Stimulated activated CD8-positive, alpha-beta memory T cell treated with anti-CD3 and anti-CD28 coated beads, Interleukin-4, amount 100 ng/mL, for 48 hours (primary cell): ENCODE measurements around the gene PDSS1.
"Not testable (repeated sequence)": the region's sequence is repeated elsewhere in the genome, so short reads cannot be mapped to it uniquely, and the experiment has no call there.

ENCODE experiments used
- DNase-seq: peaks from one replicate; pipeline ENCODE4 v3.0.0-alpha.2; 2020

PDSS1 gene

GRCh38 chr10:26697163-26697921, at the start of gene PDSS1:
PDSS1 (plus strand) TSS chr10:26697701; CDS start chr10:26697712, 11 bp downstream.
- DNase-seq, result peak; percentile 76

- not testable (repeated sequence) for DNase-seq
Measured at GRCh38 chr10:26648245-26648636, 49.3 kb upstream of the PDSS1 start.

GRCh38 chr10:26650406-26650805, 47.1 kb upstream of the PDSS1 start:
- no peak for DNase-seq

DNA sequence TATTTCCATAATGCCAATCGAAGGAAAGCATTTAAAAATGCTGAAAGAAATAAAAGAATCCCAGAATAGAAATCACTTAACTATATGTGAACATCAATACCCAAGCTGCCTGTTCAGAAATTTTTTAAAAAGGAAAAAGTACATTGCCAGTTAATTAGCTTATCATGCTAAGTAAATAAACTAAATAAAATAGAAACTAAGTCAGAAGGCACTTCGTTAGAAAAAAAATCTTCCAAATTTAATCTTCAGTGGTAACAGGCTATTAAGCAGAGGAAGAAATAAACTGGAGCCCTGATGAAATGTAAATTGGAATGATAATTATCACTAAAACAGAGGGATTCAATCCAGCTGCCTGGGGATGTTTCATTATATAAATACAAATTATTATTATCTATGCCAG, 46.0 kb upstream of the PDSS1 start:
- DNase-seq, result not testable (repeated sequence)

- no peak for DNase-seq
Measured at GRCh38 chr10:26653004-26653403, 44.5 kb upstream of the PDSS1 start.

GRCh38 chr10:26655746-26656145, 41.8 kb upstream of the PDSS1 start:
- DNase-seq, result no peak

GRCh38 chr10:26662864-26663263, 34.6 kb upstream of the PDSS1 start:
- DNase-seq, result no peak

GRCh38 chr10:26665080-26666048, 32.1 kb upstream of the PDSS1 start:
- no peak for DNase-seq

DNA sequence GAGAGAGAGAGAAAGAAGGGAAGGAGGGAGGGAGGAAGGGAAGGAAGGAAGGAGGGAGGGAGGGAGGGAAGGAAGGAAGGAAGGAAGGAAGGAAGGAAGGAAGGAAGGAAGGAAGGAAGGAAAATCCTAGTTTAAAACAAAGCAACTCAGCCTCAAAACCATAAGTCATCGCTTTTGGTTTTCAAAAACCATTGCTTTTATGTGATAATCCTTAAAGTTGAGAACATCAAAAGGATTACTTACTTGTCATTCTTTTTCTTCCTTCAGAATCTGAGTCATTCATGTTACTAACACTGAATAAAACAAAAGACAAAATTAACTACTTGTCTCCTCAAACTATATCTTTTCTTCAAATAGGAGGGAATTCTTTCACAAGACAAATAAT, 21.6 kb upstream of the PDSS1 start:
- DNase-seq, result no peak

DNA sequence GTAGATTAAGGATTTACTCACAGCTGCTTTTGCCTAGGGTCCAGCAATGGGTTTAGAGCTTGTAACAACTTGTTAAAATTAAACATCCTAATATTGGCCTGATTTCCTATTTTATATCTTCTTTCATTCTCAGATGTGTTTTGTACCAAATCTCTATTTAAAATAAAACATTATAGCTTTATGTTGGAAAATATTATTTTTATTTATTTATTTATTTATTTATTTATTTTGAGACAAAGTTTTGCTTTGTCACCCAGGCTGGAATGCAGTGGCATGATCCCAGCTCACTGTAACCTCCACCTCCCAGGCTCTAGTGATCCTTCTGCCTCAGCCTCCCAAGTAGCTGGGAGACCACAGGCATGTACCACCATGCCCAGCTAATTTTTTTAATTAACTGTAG, 17.9 kb upstream of the PDSS1 start:
- no peak for DNase-seq

- no peak for DNase-seq
Measured at GRCh38 chr10:26681076-26681475, 16.4 kb upstream of the PDSS1 start.

DNA sequence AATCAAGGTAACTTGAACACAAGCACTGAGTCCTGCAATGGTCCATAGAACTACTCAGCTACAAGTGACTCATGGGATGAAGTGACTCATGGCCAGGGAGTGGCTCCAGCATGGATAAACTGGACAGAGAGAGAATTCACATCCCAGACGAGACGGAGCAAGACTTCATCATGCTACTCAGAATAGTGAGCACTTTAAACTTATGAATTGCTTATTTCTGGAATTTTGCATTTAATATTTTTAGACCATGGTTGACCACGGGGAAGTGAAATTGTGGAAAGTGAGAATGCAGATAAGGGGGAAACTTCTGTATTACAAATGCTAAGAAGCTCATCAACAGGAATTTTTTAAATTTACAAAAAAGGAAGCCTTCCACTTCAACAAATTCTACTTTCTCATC, 15.5 kb upstream of the PDSS1 start:
- DNase-seq, result not testable (repeated sequence)

GRCh38 chr10:26682931-26683330, 14.6 kb upstream of the PDSS1 start:
- no peak for DNase-seq

- DNase-seq, result not testable (repeated sequence)
Measured at GRCh38 chr10:26684667-26685264, 12.7 kb upstream of the PDSS1 start.

GRCh38 chr10:26685441-26685840, 12.1 kb upstream of the PDSS1 start:
- DNase-seq, result no peak

GRCh38 chr10:26689399-26689798, 8.1 kb upstream of the PDSS1 start:
- DNase-seq, result no peak

DNA sequence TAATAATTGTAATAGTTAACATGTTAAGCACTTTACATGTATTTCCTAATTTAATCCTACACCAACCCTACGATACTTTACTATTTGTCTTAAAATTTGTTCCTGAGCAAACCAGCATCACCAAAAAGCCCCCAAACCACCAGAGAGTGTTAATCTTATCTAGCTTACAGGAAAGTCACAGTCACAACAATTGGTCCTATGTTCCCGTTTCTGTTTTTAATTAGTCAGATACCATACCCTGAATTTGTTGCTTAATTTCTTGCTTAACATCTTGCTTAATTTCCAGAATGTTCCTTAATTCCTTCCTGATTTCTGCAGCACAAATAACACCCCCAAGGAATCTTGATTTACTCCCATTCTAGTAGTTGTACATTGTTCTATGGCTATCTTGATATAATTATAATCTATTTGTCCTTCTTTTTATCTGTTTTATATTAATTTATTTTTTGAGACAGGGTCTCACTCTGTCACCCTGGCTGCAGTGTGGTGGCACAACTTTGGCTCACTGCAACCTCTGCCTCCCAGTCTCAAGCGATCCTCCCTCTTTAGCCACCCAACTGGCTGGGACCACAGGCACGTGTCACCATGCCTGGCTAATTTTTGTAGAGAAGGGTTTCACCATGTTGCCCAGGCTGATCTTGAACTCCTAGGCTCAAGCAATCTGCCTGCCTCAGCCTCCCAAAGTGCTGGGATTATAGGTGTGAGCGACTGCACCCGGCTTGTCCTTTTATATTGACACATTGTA, 6.6 kb upstream of the PDSS1 start:
- no peak for DNase-seq

DNA sequence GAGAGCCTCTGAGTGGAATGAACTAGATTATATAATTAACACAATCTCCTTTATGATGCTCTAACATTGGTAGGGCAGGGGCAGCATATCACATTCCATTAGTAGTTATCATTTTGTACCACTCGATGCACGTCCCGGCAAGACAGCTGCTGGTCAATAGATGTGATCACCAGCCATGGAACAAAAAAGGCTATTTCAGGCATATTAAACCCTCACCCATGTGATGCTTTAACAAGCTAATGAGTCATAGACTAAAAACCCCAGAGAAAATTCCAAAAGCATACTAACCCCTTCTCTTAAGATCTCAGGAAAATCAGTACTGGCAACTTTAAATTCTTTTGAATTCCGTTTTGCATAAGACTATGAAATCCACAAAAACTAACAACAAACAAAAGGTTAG, 3.0 kb upstream of the PDSS1 start:
- not testable (repeated sequence) for DNase-seq

- no peak for DNase-seq
Measured at GRCh38 chr10:26696786-26697162, 727 bp upstream of the PDSS1 start.

- no peak for DNase-seq
Measured at GRCh38 chr10:26697922-26698608, 564 bp downstream of the PDSS1 start.

DNA sequence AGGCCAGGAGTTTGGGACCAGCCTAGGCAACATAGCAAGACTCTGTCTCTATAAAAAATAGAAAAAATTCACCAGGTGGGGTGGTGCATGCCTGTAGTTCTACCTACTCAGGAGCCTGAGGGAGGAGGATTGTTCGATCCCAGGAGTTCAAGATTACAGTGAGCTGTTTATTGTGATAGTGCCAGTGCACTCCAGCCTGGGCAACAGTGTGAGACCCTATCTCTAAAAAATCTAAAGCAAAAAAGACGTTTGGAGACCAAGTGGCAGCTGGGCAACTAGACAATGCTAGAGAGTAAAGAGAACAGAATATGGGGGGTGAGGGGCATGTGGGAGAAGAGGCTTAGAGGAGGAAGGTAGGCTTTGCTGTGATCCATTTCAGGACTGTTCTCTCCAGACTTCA, 1.4 kb downstream of the PDSS1 start:
- no peak for DNase-seq

GRCh38 chr10:26699631-26700030, 2.1 kb downstream of the PDSS1 start:
- DNase-seq, result no peak
